Measurements from ENCODE around the gene MTMR3.

- TF ChIP-seq CTCF (IDR thresholded peaks at IDR 0.05) (no peak), ZFX (IDR thresholded peaks at IDR 0.05; ENCODE audit: borderline replicate concordance) (no peak)
Measured at GRCh38 chr22:30045901-30046715, 163.1 kb downstream of the MTMR3 start.

All from 22Rv1 (cell line).